Keratinocyte (primary cell): Measurements from ENCODE around the gene NRSN2. TPM values are rescaled to one million over a fixed set of nuclear protein-coding genes. Genes with fewer than 3 reads are reported as not detected.

Source experiments
- DNase-seq: peaks from one replicate; pipeline ENCODE4 v3.0.0-alpha.2; 2011; ENCODE audit warnings: low read depth, missing footprints, low spot score
- FAIRE-seq: peaks from 2 replicates; lab custom pipeline; 2011; peaks lifted over from hg19 to GRCh38; lab: Jason Lieb, UNC
- H2AFZ ChIP-seq: 2 replicates; pipeline ENCODE4 v1.6.0; 2012; ENCODE audit warnings: low read length, control low read depth, inconsistent platforms; ENCODE audit not compliant: control insufficient read depth
- H3K27ac ChIP-seq: 2 replicates; pipeline ENCODE4 v1.5.1; 2011; ENCODE audit warnings: low read length; ENCODE audit not compliant: control insufficient read depth, insufficient read depth
- H3K27me3 ChIP-seq: 3 replicates; pipeline ENCODE4 v1.6.0; 2011; ENCODE audit warnings: low read length; ENCODE audit not compliant: control insufficient read depth, insufficient read depth; ENCODE audit errors: extremely low read depth
- H3K36me3 ChIP-seq, 2 experiments: 2 replicates in 1 of 2; 3 replicates in 1 of 2; pipeline ENCODE4 v1.5.1; 2011; ENCODE audit warnings: low read length in 2 of 2, mild to moderate bottlenecking in 1 of 2; ENCODE audit not compliant: control insufficient read depth in 2 of 2, insufficient read depth in 2 of 2; ENCODE audit errors: extremely low read depth in 1 of 2
- H3K4me1 ChIP-seq: 3 replicates; pipeline ENCODE4 v1.5.1; 2011; ENCODE audit warnings: low read length; ENCODE audit not compliant: control insufficient read depth, insufficient read depth; ENCODE audit errors: extremely low read depth
- H3K4me2 ChIP-seq: 3 replicates; pipeline ENCODE4 v1.6.0; 2011; ENCODE audit warnings: low read depth, low read length; ENCODE audit not compliant: control insufficient read depth, insufficient read depth; ENCODE audit errors: extremely low read depth
- H3K4me3 ChIP-seq, 3 experiments: fragments of 200-600 bp in 1 of 3; sonication (generic) in 1 of 3; 2 replicates in 2 of 3; 3 replicates in 1 of 3; pipeline ENCODE4 v1.5.1; 2011 to 2016; ENCODE audit warnings: low read length in 3 of 3, mild to moderate bottlenecking in 3 of 3, control low read depth in 2 of 3, inconsistent platforms in 1 of 3, low read depth in 1 of 3, mixed read lengths in 1 of 3, mixed run types in 1 of 3, moderate library complexity in 1 of 3; ENCODE audit not compliant: control insufficient read depth in 2 of 3, insufficient read depth in 2 of 3; ENCODE audit errors: extremely low read depth in 1 of 3
- H3K79me2 ChIP-seq: 2 replicates; pipeline ENCODE4 v1.6.0; 2012; ENCODE audit warnings: low read length; ENCODE audit not compliant: control insufficient read depth, insufficient read depth
- H3K9ac ChIP-seq: 3 replicates; pipeline ENCODE4 v1.6.0; 2011; ENCODE audit warnings: low read length; ENCODE audit not compliant: control insufficient read depth, insufficient read depth; ENCODE audit errors: extremely low read depth
- H3K9me1 ChIP-seq: 3 replicates; pipeline ENCODE4 v1.6.0; 2011; ENCODE audit warnings: low read length; ENCODE audit not compliant: control insufficient read depth, insufficient read depth; ENCODE audit errors: extremely low read depth
- H3K9me3 ChIP-seq: 2 replicates; pipeline ENCODE4 v1.5.1; 2012; ENCODE audit warnings: low read depth, low read length; ENCODE audit not compliant: control insufficient read depth
- H4K20me1 ChIP-seq: 3 replicates; pipeline ENCODE4 v1.6.0; 2011; ENCODE audit warnings: low read length; ENCODE audit not compliant: control insufficient read depth, insufficient read depth; ENCODE audit errors: extremely low read depth
- EZH2 ChIP-seq: IDR thresholded peaks from one replicate; pipeline ENCODE4 v1.6.1; 2012; ENCODE audit warnings: inconsistent platforms, mild to moderate bottlenecking, low read length, moderate library complexity
- dilution Hi-C: fragments of 300-500 bp; cut with MboI; formaldehyde crosslinking; loops from one replicate; pipeline ENCODE4 v1.7.0; 2020; ENCODE audit warnings: low sequenced_read_pairs; ENCODE audit not compliant: extremely low pct_ligation_motif_present
- polyA plus RNA-seq, 5 experiments: library from polyadenylated mRNA; depleted of rRNA in 3 of 5; stranded (reverse) in 3 of 5; stranded (forward) in 1 of 5; unstranded in 1 of 5; fragments of >200 nt; gene quantifications; 1 replicate in 1 of 5; 2 replicates in 3 of 5; 3 replicates in 1 of 5; pipeline versions ENCODE4 v1.2.1 to v1.2.3, GENCODE V29; 2011 to 2012; ENCODE audit warnings: missing spikeins in 2 of 5, low read depth in 1 of 5, low replicate concordance in 1 of 5
- TF ChIP-seq, protein P1 (sequence below), 3 experiments: IDR thresholded peaks in 1 of 3; conservative IDR thresholded peaks in 1 of 3; optimal IDR thresholded peaks in 1 of 3; 2 replicates in 2 of 3; 3 replicates in 1 of 3; pipeline versions ENCODE3 to v1.5.1; 2011; ENCODE audit warnings: low read length in 3 of 3, mild to moderate bottlenecking in 3 of 3, moderate library complexity in 2 of 3, control low read depth in 1 of 3, inconsistent platforms in 1 of 3; ENCODE audit not compliant: insufficient read depth in 2 of 3; ENCODE audit errors: extremely low read depth in 1 of 3

Gene NRSN2
- polyA plus RNA-seq, 1 donor (not counting 4 experiments of a cell fraction or from before 2014, with no cell fraction given) = 10.4 TPM

GRCh38 chr20:327186-328026 lies 19.5 kb upstream of the NRSN2 start:
- TF ChIP-seq EZH2 = no peak
- TF ChIP-seq, protein P1, sequence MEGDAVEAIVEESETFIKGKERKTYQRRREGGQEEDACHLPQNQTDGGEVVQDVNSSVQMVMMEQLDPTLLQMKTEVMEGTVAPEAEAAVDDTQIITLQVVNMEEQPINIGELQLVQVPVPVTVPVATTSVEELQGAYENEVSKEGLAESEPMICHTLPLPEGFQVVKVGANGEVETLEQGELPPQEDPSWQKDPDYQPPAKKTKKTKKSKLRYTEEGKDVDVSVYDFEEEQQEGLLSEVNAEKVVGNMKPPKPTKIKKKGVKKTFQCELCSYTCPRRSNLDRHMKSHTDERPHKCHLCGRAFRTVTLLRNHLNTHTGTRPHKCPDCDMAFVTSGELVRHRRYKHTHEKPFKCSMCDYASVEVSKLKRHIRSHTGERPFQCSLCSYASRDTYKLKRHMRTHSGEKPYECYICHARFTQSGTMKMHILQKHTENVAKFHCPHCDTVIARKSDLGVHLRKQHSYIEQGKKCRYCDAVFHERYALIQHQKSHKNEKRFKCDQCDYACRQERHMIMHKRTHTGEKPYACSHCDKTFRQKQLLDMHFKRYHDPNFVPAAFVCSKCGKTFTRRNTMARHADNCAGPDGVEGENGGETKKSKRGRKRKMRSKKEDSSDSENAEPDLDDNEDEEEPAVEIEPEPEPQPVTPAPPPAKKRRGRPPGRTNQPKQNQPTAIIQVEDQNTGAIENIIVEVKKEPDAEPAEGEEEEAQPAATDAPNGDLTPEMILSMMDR (optimal IDR thresholded peaks at IDR 0.05 in 1 of 3, IDR thresholded peaks at IDR 0.05 in 1 of 3, conservative IDR thresholded peaks at IDR 0.05 in 1 of 3; ENCODE audit: extremely low read depth in 1 of 3, insufficient read depth in 2 of 3, low read length in 3 of 3) = no peak
- Histone ChIP-seq H3K36me3 (peaks cover 0 to 2% of the 10 kb centered on the region in 2 experiments), H2AFZ (no peak overlapping the region), H3K9me3 (no peaks in the 10 kb centered on the region), H3K27me3 (no peaks in the 10 kb centered on the region), H3K79me2 (no peaks in the 10 kb centered on the region), H3K27ac (peak overlapping the region; percentile 60), H3K4me2 (peak overlapping the region; percentile 89), H4K20me1 (peaks cover 3% of the 10 kb centered on the region), H3K9me1 (no peaks in the 10 kb centered on the region), H3K9ac (peak overlapping the region; percentile 97), H3K4me3 (peak overlapping the region; percentile 53 to 73 (median 73)), H3K4me1 (peaks cover 24% of the 10 kb centered on the region)
- no peak for FAIRE-seq
- DNase-seq = peak; percentile 35
- dilution Hi-C loops = loop anchor here (10.0 kb wide), 1 partner anchor 83 kb away; no protein-coding TSS in a partner anchor

- FAIRE-seq = peak; percentile 17
- Histone ChIP-seq H3K4me2 (peak overlapping the region; percentile 89), H3K4me1 (peaks cover 15% of the 10 kb centered on the region), H3K9me1 (no peaks in the 10 kb centered on the region), H4K20me1 (peaks cover 3% of the 10 kb centered on the region), H3K4me3 (peak overlapping the region; percentile 53 to 73 (median 73)), H3K79me2 (no peaks in the 10 kb centered on the region), H3K27me3 (no peaks in the 10 kb centered on the region), H3K36me3 (peaks cover 0 to 2% of the 10 kb centered on the region in 2 experiments), H3K9me3 (no peaks in the 10 kb centered on the region), H3K9ac (peak overlapping the region; percentile 97), H3K27ac (peak overlapping the region; percentile 60), H2AFZ (no peak overlapping the region)
- dilution Hi-C loops = loop anchor here (10.0 kb wide), 1 partner anchor 84 kb away; no protein-coding TSS in a partner anchor
- DNase-seq = no peak
- TF ChIP-seq, protein P1 (optimal IDR thresholded peaks at IDR 0.05 in 1 of 3, IDR thresholded peaks at IDR 0.05 in 1 of 3, conservative IDR thresholded peaks at IDR 0.05 in 1 of 3; ENCODE audit: extremely low read depth in 1 of 3, insufficient read depth in 2 of 3, low read length in 3 of 3) = no peak
- no peak for TF ChIP-seq EZH2
Observed at GRCh38 chr20:328027-328974, 18.6 kb upstream of the NRSN2 start.
